ENCODE results near the gene BTBD17.
A peak's percentile ranks its signal among the peaks of the same experiment; 100 is the strongest.

Gene BTBD17

DNA sequence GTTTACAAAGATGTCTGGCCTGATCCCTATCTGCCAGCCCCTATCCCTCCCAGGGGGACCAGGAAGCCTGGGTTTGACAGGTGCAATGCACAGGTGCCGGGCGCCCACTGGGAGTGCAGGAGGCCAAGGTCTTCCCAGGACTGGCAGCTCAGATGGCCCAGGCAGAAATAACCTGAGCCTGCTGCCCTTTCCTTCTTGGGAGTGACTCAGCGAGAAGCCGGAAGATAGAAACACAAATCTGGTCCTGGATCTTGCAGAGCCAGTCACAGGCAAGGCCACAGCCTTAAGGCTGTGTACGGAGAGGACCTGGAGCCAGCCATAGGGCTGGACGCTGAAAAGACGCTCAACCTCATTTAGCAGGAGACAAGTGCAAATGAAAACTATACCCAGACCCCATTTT, 33.3 kb upstream of the BTBD17 start:
- Histone ChIP-seq H3K4me1 (ENCODE audit: control insufficient read depth in 1 of 2, insufficient read depth in 2 of 2, low read length in 2 of 2) (no peaks in the 10 kb centered on the region), H3K27ac (ENCODE audit: low read length) (no peak overlapping the region), H3K9me3 (ENCODE audit: control insufficient read depth in 1 of 2, low read length in 2 of 2) (no peaks in the 10 kb centered on the region), H3K27me3 (ENCODE audit: low read depth, low read length) (no peaks in the 10 kb centered on the region), H3K36me3 (ENCODE audit: control insufficient read depth in 1 of 2, insufficient read depth in 2 of 2, low read length in 2 of 2) (no peaks in the 10 kb centered on the region), H3K4me3 (ENCODE audit: low read depth in 1 of 2, low read length in 2 of 2) (no peak overlapping the region)

DNA sequence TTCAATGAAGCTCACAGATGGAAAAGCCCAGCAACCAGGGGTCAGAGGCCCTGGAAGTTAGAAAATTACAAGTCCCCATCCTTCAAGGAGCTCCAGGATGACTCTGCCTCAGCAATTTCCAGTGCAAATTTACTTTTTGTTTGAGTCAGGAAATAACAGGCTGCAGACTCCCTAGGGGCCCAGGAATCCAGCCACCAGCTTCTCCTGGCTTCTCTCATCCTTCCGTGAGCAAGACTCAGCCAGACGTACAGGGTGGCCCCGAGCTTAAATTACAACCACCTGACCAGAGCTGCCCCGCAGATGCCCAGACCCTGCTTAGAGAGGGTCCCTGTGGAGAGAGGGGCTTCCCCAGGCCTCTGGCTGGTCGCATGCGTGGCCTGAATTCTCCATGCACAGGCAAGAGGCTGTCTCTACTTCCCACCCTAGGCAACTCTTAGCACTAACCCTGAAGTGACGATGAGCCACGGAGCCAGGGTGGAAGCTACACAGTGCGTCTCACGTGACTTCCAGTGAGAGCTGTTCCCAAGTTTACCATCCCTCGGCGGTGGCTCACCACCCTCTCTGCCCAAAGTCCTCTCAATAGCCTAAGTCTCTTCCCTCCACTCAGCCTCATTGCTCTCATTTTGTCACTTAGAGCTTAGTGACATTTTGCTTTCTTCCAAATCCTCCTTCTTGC, 32.7 kb upstream of the BTBD17 start:
- Histone ChIP-seq H3K4me1 (ENCODE audit: control insufficient read depth in 1 of 2, insufficient read depth in 2 of 2, low read length in 2 of 2) (no peaks in the 10 kb centered on the region), H3K27me3 (ENCODE audit: low read depth, low read length) (no peaks in the 10 kb centered on the region), H3K27ac (ENCODE audit: low read length) (no peak overlapping the region), H3K36me3 (ENCODE audit: control insufficient read depth in 1 of 2, insufficient read depth in 2 of 2, low read length in 2 of 2) (no peaks in the 10 kb centered on the region), H3K9me3 (ENCODE audit: control insufficient read depth in 1 of 2, low read length in 2 of 2) (no peaks in the 10 kb centered on the region), H3K4me3 (ENCODE audit: low read depth in 1 of 2, low read length in 2 of 2) (no peak overlapping the region)

DNA sequence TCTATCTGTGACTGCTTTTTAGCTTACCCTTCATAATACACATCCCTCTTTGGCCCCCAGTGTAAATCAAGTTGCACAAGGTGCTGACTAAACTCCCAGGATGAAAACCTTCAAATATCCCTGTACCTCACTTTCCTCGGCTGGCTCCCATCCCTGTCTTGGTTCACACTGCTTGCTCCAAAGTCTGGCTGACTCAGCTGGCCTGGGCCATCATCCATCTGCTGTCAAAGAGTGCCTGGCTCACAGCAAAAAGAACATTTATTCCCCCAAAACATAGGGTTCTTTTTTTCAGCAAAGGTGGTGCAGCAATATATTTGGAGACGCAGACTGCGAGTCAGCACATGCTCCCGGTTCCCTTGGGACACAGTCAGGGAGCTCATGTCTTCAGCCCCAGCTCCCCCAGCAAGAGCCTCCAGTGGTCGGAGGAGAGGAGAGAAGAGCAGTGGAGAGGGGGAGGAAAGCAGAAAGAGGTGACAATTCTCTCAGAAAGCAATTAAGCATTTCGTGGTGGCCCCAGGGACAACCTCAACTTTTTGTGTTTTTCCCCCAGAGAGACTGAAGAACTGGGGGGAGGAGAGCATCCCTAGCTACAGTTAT, 31.8 kb upstream of the BTBD17 start:
- Histone ChIP-seq H3K27ac (ENCODE audit: low read length) (no peak overlapping the region), H3K4me1 (ENCODE audit: control insufficient read depth in 1 of 2, insufficient read depth in 2 of 2, low read length in 2 of 2) (no peaks in the 10 kb centered on the region), H3K9me3 (ENCODE audit: control insufficient read depth in 1 of 2, low read length in 2 of 2) (no peaks in the 10 kb centered on the region), H3K27me3 (ENCODE audit: low read depth, low read length) (no peaks in the 10 kb centered on the region), H3K4me3 (ENCODE audit: low read depth in 1 of 2, low read length in 2 of 2) (no peak overlapping the region), H3K36me3 (ENCODE audit: control insufficient read depth in 1 of 2, insufficient read depth in 2 of 2, low read length in 2 of 2) (no peaks in the 10 kb centered on the region)

DNA sequence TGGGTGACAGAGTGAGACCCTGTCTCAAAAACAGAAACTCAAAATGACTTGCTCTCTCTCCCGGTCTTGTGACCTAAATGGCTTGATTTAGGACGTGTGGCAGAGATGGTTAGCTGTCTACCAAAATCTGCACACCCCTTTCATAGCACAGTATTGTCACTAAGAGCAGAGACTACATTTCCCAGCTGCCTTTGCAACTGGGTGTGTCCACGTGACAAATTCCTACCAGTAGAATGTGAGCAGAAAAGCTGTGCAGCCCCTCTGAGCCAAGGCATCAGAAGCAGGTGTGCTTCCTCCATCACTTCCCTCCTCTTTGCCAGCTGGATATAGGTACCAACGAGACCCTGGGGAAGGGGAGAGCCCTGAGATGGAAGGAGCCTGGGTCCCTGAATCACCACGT, 31.2 kb upstream of the BTBD17 start:
- no peaks in the 10 kb centered on the region for H3K36me3 ChIP-seq (ENCODE audit: control insufficient read depth in 1 of 2, insufficient read depth in 2 of 2, low read length in 2 of 2)
- no peaks in the 10 kb centered on the region for H3K9me3 ChIP-seq (ENCODE audit: control insufficient read depth in 1 of 2, low read length in 2 of 2)
- no peaks in the 10 kb centered on the region for H3K27me3 ChIP-seq (ENCODE audit: low read depth, low read length)
- no peaks in the 10 kb centered on the region for H3K4me1 ChIP-seq (ENCODE audit: control insufficient read depth in 1 of 2, insufficient read depth in 2 of 2, low read length in 2 of 2)
- H3K4me3 ChIP-seq (ENCODE audit: low read depth in 1 of 2, low read length in 2 of 2) = no peak overlapping the region
- no peak overlapping the region for H3K27ac ChIP-seq (ENCODE audit: low read length)

DNA sequence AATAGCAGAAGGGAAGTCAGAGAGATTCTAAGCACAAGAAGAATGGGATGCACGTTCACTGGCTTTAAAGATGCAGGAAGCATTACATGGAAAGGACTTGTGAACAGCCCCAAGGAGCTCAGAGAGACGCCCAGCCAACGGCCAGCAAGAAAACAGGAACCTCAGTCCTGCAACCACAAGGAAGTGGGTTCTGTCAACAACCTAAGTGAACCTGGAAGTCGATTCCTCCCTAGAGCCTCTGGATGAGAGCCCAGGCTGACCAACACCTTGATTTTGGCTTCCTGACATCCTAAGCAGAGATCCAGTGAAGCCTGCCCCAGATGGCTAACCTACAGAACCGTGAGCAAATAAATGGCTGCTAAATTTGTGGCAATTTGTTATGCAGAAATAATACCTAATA, 30.1 kb upstream of the BTBD17 start:
- Histone ChIP-seq H3K36me3 (ENCODE audit: control insufficient read depth in 1 of 2, insufficient read depth in 2 of 2, low read length in 2 of 2) (no peaks in the 10 kb centered on the region), H3K27ac (ENCODE audit: low read length) (no peak overlapping the region), H3K9me3 (ENCODE audit: control insufficient read depth in 1 of 2, low read length in 2 of 2) (no peaks in the 10 kb centered on the region)

DNA sequence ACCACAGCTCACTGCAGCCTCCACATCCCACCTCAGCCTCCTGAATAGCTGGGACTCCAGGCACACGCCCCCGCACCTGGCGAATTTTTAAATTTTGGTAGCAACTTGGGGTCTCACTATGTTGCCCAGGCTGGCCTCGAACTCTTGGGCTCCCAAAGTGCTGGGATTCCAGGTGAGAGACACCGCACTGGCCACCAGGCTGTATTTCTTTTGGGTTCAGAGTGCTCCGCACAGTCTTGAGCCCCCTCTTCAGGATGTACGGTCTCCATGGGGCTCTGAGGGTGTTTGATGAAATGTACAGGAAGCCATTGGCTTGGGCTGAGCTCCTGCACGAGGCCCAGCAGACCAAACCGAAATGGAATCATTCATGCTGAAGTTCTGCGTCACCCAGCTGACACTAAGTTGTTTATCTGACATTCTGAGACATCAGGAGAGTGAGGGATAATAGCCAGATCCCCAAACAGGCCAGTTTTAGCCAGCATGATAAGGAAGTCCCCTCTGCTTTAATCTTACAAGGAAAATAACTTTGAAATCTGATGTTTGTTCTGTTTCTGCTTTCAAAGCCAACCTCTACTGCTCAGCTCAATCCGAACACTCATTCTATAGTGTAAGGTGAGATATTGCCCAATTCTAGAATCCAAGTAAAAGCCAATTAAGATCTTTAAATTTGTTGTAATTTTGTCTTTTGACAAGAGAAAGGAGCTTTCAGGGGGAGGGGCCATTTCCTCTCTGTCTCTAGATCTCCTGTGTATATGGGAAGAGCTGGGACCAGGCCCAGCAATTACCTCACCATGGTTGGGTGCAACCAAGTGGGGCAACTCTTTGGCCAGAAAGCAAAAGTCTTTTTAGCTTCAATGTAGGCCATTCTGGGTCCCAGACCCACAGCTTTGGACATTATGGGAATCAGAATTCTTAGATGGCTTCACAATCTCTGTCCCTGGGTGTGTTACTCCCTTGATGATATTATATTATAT, 29.3 kb upstream of the BTBD17 start:
- Histone ChIP-seq H3K4me3 (ENCODE audit: low read depth in 1 of 2, low read length in 2 of 2) (no peak overlapping the region), H3K9me3 (ENCODE audit: control insufficient read depth in 1 of 2, low read length in 2 of 2) (no peaks in the 10 kb centered on the region), H3K27ac (ENCODE audit: low read length) (no peak overlapping the region), H3K27me3 (ENCODE audit: low read depth, low read length) (no peaks in the 10 kb centered on the region), H3K36me3 (ENCODE audit: control insufficient read depth in 1 of 2, insufficient read depth in 2 of 2, low read length in 2 of 2) (no peaks in the 10 kb centered on the region), H3K4me1 (ENCODE audit: control insufficient read depth in 1 of 2, insufficient read depth in 2 of 2, low read length in 2 of 2) (no peaks in the 10 kb centered on the region)

More for the DNA sequence above, 30.1 kb upstream of the BTBD17 start:
- Histone ChIP-seq H3K4me1 (ENCODE audit: control insufficient read depth in 1 of 2, insufficient read depth in 2 of 2, low read length in 2 of 2) (no peaks in the 10 kb centered on the region), H3K4me3 (ENCODE audit: low read depth in 1 of 2, low read length in 2 of 2) (no peak overlapping the region), H3K27me3 (ENCODE audit: low read depth, low read length) (no peaks in the 10 kb centered on the region)

DNA sequence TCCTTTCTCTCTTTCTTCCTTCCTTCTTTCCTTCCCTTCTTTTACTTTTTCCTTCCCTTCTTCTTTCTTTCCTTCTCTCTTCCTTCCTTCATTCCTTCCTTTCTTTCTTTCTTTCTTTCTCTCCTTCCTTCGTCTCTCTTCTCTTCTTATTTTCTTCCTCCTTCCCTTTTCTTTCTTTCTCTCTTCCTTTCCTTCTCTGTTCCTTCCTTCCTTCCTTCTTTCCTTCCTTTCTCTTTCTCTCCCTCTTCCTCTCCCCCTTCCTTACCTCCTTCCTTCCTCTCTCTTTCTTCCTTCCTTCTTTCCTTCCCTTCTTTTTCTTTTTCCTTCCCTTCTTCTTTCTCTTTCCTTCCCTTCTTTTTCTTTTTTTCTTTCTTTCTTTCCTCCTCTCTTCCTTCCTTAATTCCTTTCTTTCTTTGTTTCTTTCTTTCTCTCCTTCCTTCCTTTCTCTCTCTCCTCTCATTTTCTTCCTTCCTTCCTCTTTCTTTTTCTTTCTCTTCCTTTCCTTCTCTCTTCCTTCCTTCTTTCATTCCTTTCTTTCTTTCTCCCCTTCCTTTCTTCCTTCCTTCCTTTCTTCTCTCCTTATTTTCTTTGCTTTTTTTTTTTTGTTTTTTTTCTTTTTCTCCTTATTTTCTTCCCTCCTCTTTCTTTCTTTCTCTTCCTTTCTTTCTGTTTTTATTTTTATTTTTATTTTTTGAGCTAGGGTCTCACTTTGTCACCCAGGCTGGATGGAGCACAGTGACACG, 28.4 kb upstream of the BTBD17 start:
- no peaks in the 10 kb centered on the region for H3K4me1 ChIP-seq (ENCODE audit: control insufficient read depth in 1 of 2, insufficient read depth in 2 of 2, low read length in 2 of 2)
- no peak overlapping the region for H3K4me3 ChIP-seq (ENCODE audit: low read depth in 1 of 2, low read length in 2 of 2)
- no peaks in the 10 kb centered on the region for H3K36me3 ChIP-seq (ENCODE audit: control insufficient read depth in 1 of 2, insufficient read depth in 2 of 2, low read length in 2 of 2)
- H3K27ac ChIP-seq (ENCODE audit: low read length) = no peak overlapping the region
- no peaks in the 10 kb centered on the region for H3K27me3 ChIP-seq (ENCODE audit: low read depth, low read length)
- no peaks in the 10 kb centered on the region for H3K9me3 ChIP-seq (ENCODE audit: control insufficient read depth in 1 of 2, low read length in 2 of 2)

DNA sequence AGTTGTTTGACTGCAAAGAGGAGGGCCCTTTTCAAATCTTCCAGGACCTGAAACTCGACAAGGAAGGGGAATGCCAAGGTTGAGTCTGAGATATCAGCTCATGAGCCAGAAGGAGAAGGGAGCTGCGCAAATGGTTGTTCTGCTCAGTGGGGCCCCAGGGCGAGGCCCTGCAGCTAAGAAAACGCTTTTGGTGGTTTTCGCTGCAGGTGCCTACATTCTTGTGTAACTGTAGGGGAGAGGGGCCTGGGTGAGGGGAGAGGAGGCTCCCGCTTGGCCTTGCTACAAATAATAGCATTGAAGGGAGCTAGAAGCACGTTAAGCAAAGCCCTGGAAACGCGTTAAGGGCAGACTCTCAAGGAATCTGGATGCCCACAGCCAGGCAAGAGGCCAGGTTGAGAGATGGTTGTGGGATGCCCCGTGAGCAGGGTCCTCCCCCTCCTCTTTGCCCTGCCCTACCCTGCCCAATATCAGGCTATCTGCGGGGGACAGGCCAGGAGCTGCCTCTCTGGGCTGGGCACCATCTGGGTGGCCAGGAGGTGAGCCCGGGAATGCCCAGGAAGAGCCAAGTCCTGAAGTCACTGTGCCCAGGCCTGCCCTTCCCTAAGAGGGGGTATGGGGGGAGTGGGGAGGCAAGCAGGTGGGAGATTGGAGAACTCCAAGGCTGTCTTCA, 27.6 kb upstream of the BTBD17 start:
- no peaks in the 10 kb centered on the region for H3K4me1 ChIP-seq (ENCODE audit: control insufficient read depth in 1 of 2, insufficient read depth in 2 of 2, low read length in 2 of 2)
- H3K4me3 ChIP-seq (ENCODE audit: low read depth in 1 of 2, low read length in 2 of 2) = no peak overlapping the region
- no peaks in the 10 kb centered on the region for H3K36me3 ChIP-seq (ENCODE audit: control insufficient read depth in 1 of 2, insufficient read depth in 2 of 2, low read length in 2 of 2)
- H3K27me3 ChIP-seq (ENCODE audit: low read depth, low read length) = no peaks in the 10 kb centered on the region
- H3K27ac ChIP-seq (ENCODE audit: low read length) = no peak overlapping the region
- no peaks in the 10 kb centered on the region for H3K9me3 ChIP-seq (ENCODE audit: control insufficient read depth in 1 of 2, low read length in 2 of 2)

DNA sequence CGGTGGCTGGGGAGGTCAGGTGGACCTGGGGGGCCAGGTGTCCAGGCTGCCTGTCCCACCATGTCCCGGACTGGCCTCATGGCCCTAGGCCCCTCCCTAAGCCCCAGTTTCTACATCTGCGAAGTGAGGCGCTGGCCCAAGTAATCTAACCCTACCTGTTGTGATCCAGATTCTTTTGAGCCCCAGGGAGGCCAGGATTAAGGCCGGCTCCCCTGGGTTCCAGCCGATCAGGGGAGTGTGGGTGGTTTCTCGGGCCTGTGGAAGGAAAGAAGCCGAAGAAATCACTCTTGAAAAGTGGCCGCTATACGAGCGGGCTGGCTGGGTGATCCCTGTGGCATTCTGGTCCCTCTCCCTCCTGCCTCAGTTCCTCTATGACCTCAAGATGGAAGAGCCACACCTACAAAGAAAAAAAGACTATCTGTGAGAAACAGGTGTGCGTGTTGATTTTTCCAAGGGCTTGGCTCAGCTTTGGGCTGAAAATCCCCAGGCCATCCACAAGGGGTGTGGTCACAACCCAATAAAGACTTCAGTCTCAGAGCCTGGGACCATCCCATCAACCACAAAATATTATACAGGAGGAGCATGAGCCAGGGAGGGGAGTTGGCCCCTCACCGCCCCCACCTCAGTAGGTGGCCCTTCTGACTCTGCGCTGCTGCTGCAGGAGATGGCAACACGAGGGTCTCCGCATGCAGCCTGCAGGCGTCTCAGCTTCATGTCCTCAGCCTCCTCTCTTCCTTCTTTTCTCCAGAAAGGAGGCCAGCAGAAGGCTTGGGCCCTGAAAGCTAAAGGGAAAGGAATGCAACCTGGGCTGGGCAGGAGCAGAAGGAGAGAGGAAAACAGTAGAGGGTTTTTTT, 25.9 kb upstream of the BTBD17 start:
- no peaks in the 10 kb centered on the region for H3K36me3 ChIP-seq (ENCODE audit: control insufficient read depth in 1 of 2, insufficient read depth in 2 of 2, low read length in 2 of 2)
- no peaks in the 10 kb centered on the region for H3K9me3 ChIP-seq (ENCODE audit: control insufficient read depth in 1 of 2, low read length in 2 of 2)
- H3K27me3 ChIP-seq (ENCODE audit: low read depth, low read length) = no peaks in the 10 kb centered on the region
- no peaks in the 10 kb centered on the region for H3K4me1 ChIP-seq (ENCODE audit: control insufficient read depth in 1 of 2, insufficient read depth in 2 of 2, low read length in 2 of 2)
- H3K4me3 ChIP-seq (ENCODE audit: low read depth in 1 of 2, low read length in 2 of 2) = no peak overlapping the region
- no peak overlapping the region for H3K27ac ChIP-seq (ENCODE audit: low read length)

DNA sequence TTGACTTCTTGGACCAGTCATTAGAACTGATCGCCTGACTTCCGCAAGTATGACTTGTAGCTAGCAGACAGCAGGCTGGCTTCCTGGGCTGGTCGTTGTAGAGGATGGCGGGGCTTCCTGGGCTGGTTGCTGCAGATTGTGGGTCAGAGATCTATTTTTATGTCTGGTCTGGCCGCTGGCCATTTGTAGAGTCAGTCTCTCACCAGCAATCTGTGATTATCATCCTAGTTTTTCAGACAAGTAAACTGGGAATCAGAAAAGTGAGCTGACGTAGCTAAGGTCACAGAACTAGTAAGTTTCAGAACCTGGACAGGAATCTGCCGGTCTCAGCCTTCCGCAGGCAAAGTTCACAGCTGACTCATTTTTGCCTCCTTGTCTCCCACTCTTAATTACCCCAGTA, 24.7 kb upstream of the BTBD17 start:
- H3K36me3 ChIP-seq (ENCODE audit: control insufficient read depth in 1 of 2, insufficient read depth in 2 of 2, low read length in 2 of 2) = no peaks in the 10 kb centered on the region
- no peak overlapping the region for H3K4me3 ChIP-seq (ENCODE audit: low read depth in 1 of 2, low read length in 2 of 2)
- no peaks in the 10 kb centered on the region for H3K4me1 ChIP-seq (ENCODE audit: control insufficient read depth in 1 of 2, insufficient read depth in 2 of 2, low read length in 2 of 2)
- H3K9me3 ChIP-seq (ENCODE audit: control insufficient read depth in 1 of 2, low read length in 2 of 2) = no peaks in the 10 kb centered on the region
- H3K27me3 ChIP-seq (ENCODE audit: low read depth, low read length) = no peaks in the 10 kb centered on the region
- H3K27ac ChIP-seq (ENCODE audit: low read length) = peak overlapping the region; percentile 26

All from muscle layer of duodenum (tissue), 2 donors.